ENCODE data around the gene PRKCE. TPM values are rescaled to one million over a fixed set of nuclear protein-coding genes. Genes with fewer than 3 reads are reported as not detected.

Gene PRKCE
- total and polyA plus RNA-seq, 3 experiments from 2014 or later = 3.1 to 9.6 (median 7.9) TPM

- no peaks in the 10 kb centered on the region for H3K4me1 Mint-ChIP-seq
These were observed 511.6 kb downstream of the PRKCE start for GRCh38 chr2:46163098-46163430.

DNA sequence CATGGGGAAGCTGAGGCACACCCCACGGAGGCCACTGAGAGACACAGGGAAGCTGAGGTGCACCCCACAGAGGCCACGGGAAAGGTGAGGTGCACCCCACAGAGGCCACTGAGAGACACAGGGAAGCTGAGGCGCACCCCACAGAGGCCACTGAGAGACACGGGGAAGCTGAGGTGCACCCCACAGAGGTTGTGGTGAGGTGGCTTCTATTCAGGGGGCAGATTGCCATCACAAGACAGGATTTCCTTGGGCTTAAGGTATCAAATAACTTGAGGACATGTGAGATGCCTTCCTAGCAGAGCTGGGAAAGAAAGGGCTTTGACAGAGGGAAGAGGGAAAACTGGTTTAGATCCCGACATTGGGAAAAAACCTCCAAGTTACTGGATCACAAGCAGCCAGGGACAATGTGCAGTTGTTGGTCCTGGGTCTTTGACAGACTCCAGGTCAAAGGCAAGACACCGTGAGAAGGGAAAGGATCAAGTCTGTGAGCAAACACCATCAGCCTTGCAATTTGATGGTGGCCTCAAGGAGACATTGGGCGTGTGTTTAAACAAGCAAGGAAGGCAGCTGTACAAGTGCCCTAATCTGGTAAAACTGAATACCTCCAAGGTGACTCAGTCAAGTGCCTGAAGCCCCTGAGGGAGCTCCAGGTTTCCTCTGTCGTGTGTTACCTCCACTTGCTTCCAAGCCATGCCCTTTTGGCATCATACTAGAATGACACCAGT lies 512.5 kb downstream of the PRKCE start:
- peak overlapping the region in 3 of 8 donors; percentile 45 to 85 (median 64) for H3K27ac Mint-ChIP-seq
- ChIA-PET CTCF (interaction anchor here (1.4 kb wide), 1 partner anchor 15 kb away, joined by 3 read pairs; no protein-coding TSS in a partner anchor), POLR2A (no interaction called here)

More at GRCh38 chr2:46163098-46163430, 511.6 kb downstream of the PRKCE start:
- Histone ChIP-seq H3K27ac (ENCODE audit: low read depth, low read length) (no peak overlapping the region), H3K9me3 (ENCODE audit: low read length) (no peaks in the 10 kb centered on the region), H3K36me3 (ENCODE audit: insufficient read depth, low read length) (no peaks in the 10 kb centered on the region), H3K4me3 (ENCODE audit: low read length) (no peak overlapping the region), H3K4me1 (ENCODE audit: insufficient read depth, low read length) (no peaks in the 10 kb centered on the region), H3K27me3 (ENCODE audit: insufficient read depth, low read length, poor library complexity, severe bottlenecking) (no peaks in the 10 kb centered on the region)
- H3K9me3 Mint-ChIP-seq = no peaks in the 10 kb centered on the region
- no peak overlapping the region for H3K27ac Mint-ChIP-seq
- no peak for DNase-seq
- H3K4me3 Mint-ChIP-seq = no peak overlapping the region
- CTCF ChIA-PET = interaction anchor here (1.4 kb wide), 1 partner anchor 16 kb away, joined by 3 read pairs; no protein-coding TSS in a partner anchor
- POLR2A ChIA-PET = interaction anchor here (0.6 kb wide), 1 partner anchor 112 kb away, joined by 3 read pairs; no protein-coding TSS in a partner anchor
- peaks cover 4 to 37% (median 19%) of the 10 kb centered on the region in 3 donors for H3K36me3 Mint-ChIP-seq
- peaks cover 0 to 2% of the 10 kb centered on the region in 2 donors for H3K27me3 Mint-ChIP-seq

GRCh38 chr2:46164529-46165301 lies 513.2 kb downstream of the PRKCE start:
- no peak overlapping the region for H3K27ac ChIP-seq (ENCODE audit: low read depth, low read length)
- Mint-ChIP-seq H3K27me3 (peaks cover 0 to 2% of the 10 kb centered on the region in 2 donors), H3K36me3 (peaks cover 4 to 26% (median 16%) of the 10 kb centered on the region in 3 donors), H3K4me1 (no peaks in the 10 kb centered on the region), H3K27ac (peak overlapping the region in 1 of 8 donors; percentile 1), H3K9me3 (no peaks in the 10 kb centered on the region), H3K4me3 (no peak overlapping the region)
- no peaks in the 10 kb centered on the region for H3K4me1 ChIP-seq (ENCODE audit: insufficient read depth, low read length)
- DNase-seq = no peak
- H3K4me3 ChIP-seq (ENCODE audit: low read length) = no peak overlapping the region
- ChIA-PET CTCF (interaction anchor here (1.4 kb wide), 1 partner anchor 14 kb away, joined by 3 read pairs; no protein-coding TSS in a partner anchor), POLR2A (no interaction called here)
- no peaks in the 10 kb centered on the region for H3K36me3 ChIP-seq (ENCODE audit: insufficient read depth, low read length)
- no peaks in the 10 kb centered on the region for H3K9me3 ChIP-seq (ENCODE audit: low read length)
- no peaks in the 10 kb centered on the region for H3K27me3 ChIP-seq (ENCODE audit: insufficient read depth, low read length, poor library complexity, severe bottlenecking)

More for the DNA sequence above, 512.5 kb downstream of the PRKCE start:
- H3K4me1 Mint-ChIP-seq = no peaks in the 10 kb centered on the region
- no peak overlapping the region for H3K27ac ChIP-seq (ENCODE audit: low read depth, low read length)
- no peaks in the 10 kb centered on the region for H3K27me3 ChIP-seq (ENCODE audit: insufficient read depth, low read length, poor library complexity, severe bottlenecking)
- no peaks in the 10 kb centered on the region for H3K36me3 ChIP-seq (ENCODE audit: insufficient read depth, low read length)
- no peak overlapping the region for H3K4me3 Mint-ChIP-seq
- H3K9me3 Mint-ChIP-seq = no peaks in the 10 kb centered on the region
- DNase-seq = no peak
- H3K9me3 ChIP-seq (ENCODE audit: low read length) = no peaks in the 10 kb centered on the region
- H3K4me1 ChIP-seq (ENCODE audit: insufficient read depth, low read length) = no peaks in the 10 kb centered on the region
- H3K4me3 ChIP-seq (ENCODE audit: low read length) = no peak overlapping the region
- H3K36me3 Mint-ChIP-seq = peaks cover 4 to 32% (median 21%) of the 10 kb centered on the region in 3 donors
- H3K27me3 Mint-ChIP-seq = peaks cover 0 to 2% of the 10 kb centered on the region in 2 donors

GRCh38 chr2:46165916-46166315 lies 514.4 kb downstream of the PRKCE start:
- ChIA-PET POLR2A (no interaction called here), CTCF (no interaction called here)
- Mint-ChIP-seq H3K4me1 (no peaks in the 10 kb centered on the region), H3K36me3 (peaks cover 1 to 18% (median 13%) of the 10 kb centered on the region in 3 donors), H3K9me3 (no peaks in the 10 kb centered on the region), H3K27me3 (peaks cover 0 to 2% of the 10 kb centered on the region in 2 donors), H3K4me3 (no peak overlapping the region), H3K27ac (no peak overlapping the region)
- no peaks in the 10 kb centered on the region for H3K9me3 ChIP-seq (ENCODE audit: low read length)
- H3K27ac ChIP-seq (ENCODE audit: low read depth, low read length) = no peak overlapping the region
- no peaks in the 10 kb centered on the region for H3K36me3 ChIP-seq (ENCODE audit: insufficient read depth, low read length)
- H3K4me1 ChIP-seq (ENCODE audit: insufficient read depth, low read length) = no peaks in the 10 kb centered on the region
- H3K27me3 ChIP-seq (ENCODE audit: insufficient read depth, low read length, poor library complexity, severe bottlenecking) = no peaks in the 10 kb centered on the region
- DNase-seq = no peak
- no peak overlapping the region for H3K4me3 ChIP-seq (ENCODE audit: low read length)

GRCh38 chr2:46167406-46167805 lies 515.9 kb downstream of the PRKCE start:
- Histone ChIP-seq H3K27ac (ENCODE audit: low read depth, low read length) (no peak overlapping the region), H3K36me3 (ENCODE audit: insufficient read depth, low read length) (no peaks in the 10 kb centered on the region), H3K9me3 (ENCODE audit: low read length) (no peaks in the 10 kb centered on the region), H3K4me3 (ENCODE audit: low read length) (no peak overlapping the region), H3K4me1 (ENCODE audit: insufficient read depth, low read length) (no peaks in the 10 kb centered on the region), H3K27me3 (ENCODE audit: insufficient read depth, low read length, poor library complexity, severe bottlenecking) (no peaks in the 10 kb centered on the region)
- POLR2A ChIA-PET = no interaction called here
- peaks cover 0 to 2% of the 10 kb centered on the region in 2 donors for H3K27me3 Mint-ChIP-seq
- no peak overlapping the region for H3K4me3 Mint-ChIP-seq
- no peaks in the 10 kb centered on the region for H3K9me3 Mint-ChIP-seq
- peaks cover 0 to 10% (median 9%) of the 10 kb centered on the region in 3 donors for H3K36me3 Mint-ChIP-seq
- H3K27ac Mint-ChIP-seq = no peak overlapping the region
- CTCF ChIA-PET = no interaction called here
- H3K4me1 Mint-ChIP-seq = no peaks in the 10 kb centered on the region
- DNase-seq = no peak

- Mint-ChIP-seq H3K4me1 (no peaks in the 10 kb centered on the region), H3K4me3 (no peak overlapping the region), H3K27me3 (peaks cover 0 to 2% of the 10 kb centered on the region in 2 donors), H3K36me3 (peaks cover 0 to 9% (median 8%) of the 10 kb centered on the region in 3 donors), H3K9me3 (no peaks in the 10 kb centered on the region), H3K27ac (peak overlapping the region in 1 of 8 donors; percentile 66)
- H3K36me3 ChIP-seq (ENCODE audit: insufficient read depth, low read length) = no peaks in the 10 kb centered on the region
- no peaks in the 10 kb centered on the region for H3K4me1 ChIP-seq (ENCODE audit: insufficient read depth, low read length)
- H3K27ac ChIP-seq (ENCODE audit: low read depth, low read length) = no peak overlapping the region
- H3K4me3 ChIP-seq (ENCODE audit: low read length) = no peak overlapping the region
- no peak for DNase-seq
- H3K9me3 ChIP-seq (ENCODE audit: low read length) = no peaks in the 10 kb centered on the region
- H3K27me3 ChIP-seq (ENCODE audit: insufficient read depth, low read length, poor library complexity, severe bottlenecking) = no peaks in the 10 kb centered on the region
- POLR2A ChIA-PET = no interaction called here
- CTCF ChIA-PET = no interaction called here
These were observed 516.4 kb downstream of the PRKCE start for GRCh38 chr2:46167924-46168323.

GRCh38 chr2:46169467-46169866 lies 518.0 kb downstream of the PRKCE start:
- no peaks in the 10 kb centered on the region for H3K9me3 Mint-ChIP-seq
- H3K27me3 ChIP-seq (ENCODE audit: insufficient read depth, low read length, poor library complexity, severe bottlenecking) = no peaks in the 10 kb centered on the region
- H3K9me3 ChIP-seq (ENCODE audit: low read length) = no peaks in the 10 kb centered on the region
- POLR2A ChIA-PET = interaction anchor here (0.5 kb wide), 1 partner anchor 77 kb away, joined by 3 read pairs; no protein-coding TSS in a partner anchor
- no peaks in the 10 kb centered on the region for H3K4me1 ChIP-seq (ENCODE audit: insufficient read depth, low read length)
- H3K36me3 Mint-ChIP-seq = peaks cover 0 to 6% (median 4%) of the 10 kb centered on the region in 3 donors
- no peak for DNase-seq
- H3K27me3 Mint-ChIP-seq = peaks cover 0 to 2% of the 10 kb centered on the region in 2 donors
- H3K36me3 ChIP-seq (ENCODE audit: insufficient read depth, low read length) = no peaks in the 10 kb centered on the region
- H3K4me3 ChIP-seq (ENCODE audit: low read length) = no peak overlapping the region
- no peak overlapping the region for H3K27ac Mint-ChIP-seq
- H3K27ac ChIP-seq (ENCODE audit: low read depth, low read length) = no peak overlapping the region
- H3K4me3 Mint-ChIP-seq = no peak overlapping the region
- H3K4me1 Mint-ChIP-seq = peaks cover 5 to 10% (median 6%) of the 10 kb centered on the region in 3 donors
- CTCF ChIA-PET = no interaction called here

GRCh38 chr2:46170026-46170425 lies 518.6 kb downstream of the PRKCE start:
- H3K27ac ChIP-seq (ENCODE audit: low read depth, low read length) = no peak overlapping the region
- ChIA-PET CTCF (no interaction called here), POLR2A (interaction anchor here (0.5 kb wide), 1 partner anchor 77 kb away, joined by 3 read pairs; no protein-coding TSS in a partner anchor)
- Mint-ChIP-seq H3K27ac (no peak overlapping the region), H3K36me3 (peaks cover 0 to 3% (median 1%) of the 10 kb centered on the region in 3 donors), H3K4me1 (peaks cover 9 to 15% (median 12%) of the 10 kb centered on the region in 3 donors), H3K27me3 (peaks cover 0 to 2% of the 10 kb centered on the region in 2 donors), H3K9me3 (no peaks in the 10 kb centered on the region), H3K4me3 (no peak overlapping the region)
- H3K36me3 ChIP-seq (ENCODE audit: insufficient read depth, low read length) = no peaks in the 10 kb centered on the region
- H3K27me3 ChIP-seq (ENCODE audit: insufficient read depth, low read length, poor library complexity, severe bottlenecking) = no peaks in the 10 kb centered on the region
- no peak for DNase-seq
- H3K9me3 ChIP-seq (ENCODE audit: low read length) = no peaks in the 10 kb centered on the region
- H3K4me1 ChIP-seq (ENCODE audit: insufficient read depth, low read length) = no peaks in the 10 kb centered on the region
- H3K4me3 ChIP-seq (ENCODE audit: low read length) = no peak overlapping the region
